ENCODE results near the gene TLCD1. TPM values are rescaled to one million over a fixed set of nuclear protein-coding genes. Genes with fewer than 3 reads are reported as not detected.
A peak's percentile ranks its signal among the peaks of the same experiment; 100 is the strongest.

The TLCD1 gene
- 1.6 TPM for total RNA-seq

- H3K9ac ChIP-seq (ENCODE audit: low read depth in 1 of 3, low read length in 3 of 3), result peak within 1 kb of the TSS; percentile 20 to 69 (median 62)
- no peaks in the 10 kb centered on the region for H3K9me3 ChIP-seq (ENCODE audit: control insufficient read depth in 3 of 3, low read length in 3 of 3)
- H3K4me3 ChIP-seq (ENCODE audit: low read length in 3 of 3), result peak within 1 kb of the TSS; percentile 68 to 73 (median 70)
- peaks cover 37 to 45% (median 42%) of the 10 kb centered on the region in 3 donors for H3K4me1 ChIP-seq (ENCODE audit: control insufficient read depth in 3 of 3, insufficient read depth in 3 of 3, low read length in 3 of 3)
- H3K27me3 ChIP-seq (ENCODE audit: control insufficient read depth in 3 of 3, insufficient read depth in 3 of 3, low read length in 3 of 3), result peaks cover 0 to 4% (median 0%) of the 10 kb centered on the region in 3 donors
- H3K36me3 ChIP-seq (ENCODE audit: control insufficient read depth in 3 of 3, insufficient read depth in 3 of 3, low read length in 3 of 3), result peaks cover 28 to 30% (median 29%) of the 10 kb centered on the region in 3 donors
- peak within 1 kb of the TSS; percentile 25 for H3K27ac ChIP-seq (ENCODE audit: low read depth, low read length)
Observed at GRCh38 chr17:28726226-28726626, at the start of gene TLCD1. TSS of gene TLCD1 (minus strand) at chr17:28726233. CDS start at chr17:28726097, 136 bp downstream.

GRCh38 chr17:28774206-28774605 lies 48.2 kb upstream of the TLCD1 start:
- Histone ChIP-seq H3K9ac (ENCODE audit: low read depth in 1 of 3, low read length in 3 of 3) (no peak overlapping the region), H3K27ac (ENCODE audit: low read depth, low read length) (no peak overlapping the region), H3K9me3 (ENCODE audit: control insufficient read depth in 3 of 3, low read length in 3 of 3) (no peaks in the 10 kb centered on the region), H3K27me3 (ENCODE audit: control insufficient read depth in 3 of 3, insufficient read depth in 3 of 3, low read length in 3 of 3) (no peaks in the 10 kb centered on the region), H3K36me3 (ENCODE audit: control insufficient read depth in 3 of 3, insufficient read depth in 3 of 3, low read length in 3 of 3) (no peaks in the 10 kb centered on the region), H3K4me3 (ENCODE audit: low read length in 3 of 3) (no peak overlapping the region), H3K4me1 (ENCODE audit: control insufficient read depth in 3 of 3, insufficient read depth in 3 of 3, low read length in 3 of 3) (peaks cover 4 to 7% (median 7%) of the 10 kb centered on the region in 3 donors)

GRCh38 chr17:28773736-28774135 lies 47.7 kb upstream of the TLCD1 start:
- Histone ChIP-seq H3K27ac (ENCODE audit: low read depth, low read length) (no peak overlapping the region), H3K4me3 (ENCODE audit: low read length in 3 of 3) (no peak overlapping the region), H3K9ac (ENCODE audit: low read depth in 1 of 3, low read length in 3 of 3) (no peak overlapping the region), H3K36me3 (ENCODE audit: control insufficient read depth in 3 of 3, insufficient read depth in 3 of 3, low read length in 3 of 3) (no peaks in the 10 kb centered on the region), H3K4me1 (ENCODE audit: control insufficient read depth in 3 of 3, insufficient read depth in 3 of 3, low read length in 3 of 3) (peaks cover 4 to 7% (median 7%) of the 10 kb centered on the region in 3 donors), H3K9me3 (ENCODE audit: control insufficient read depth in 3 of 3, low read length in 3 of 3) (no peaks in the 10 kb centered on the region), H3K27me3 (ENCODE audit: control insufficient read depth in 3 of 3, insufficient read depth in 3 of 3, low read length in 3 of 3) (no peaks in the 10 kb centered on the region)

- H3K9ac ChIP-seq (ENCODE audit: low read depth in 1 of 3, low read length in 3 of 3), result no peak overlapping the region
- H3K4me1 ChIP-seq (ENCODE audit: control insufficient read depth in 3 of 3, insufficient read depth in 3 of 3, low read length in 3 of 3), result peaks cover 8 to 10% (median 10%) of the 10 kb centered on the region in 3 donors
- H3K27me3 ChIP-seq (ENCODE audit: control insufficient read depth in 3 of 3, insufficient read depth in 3 of 3, low read length in 3 of 3), result no peaks in the 10 kb centered on the region
- no peak overlapping the region for H3K27ac ChIP-seq (ENCODE audit: low read depth, low read length)
- H3K9me3 ChIP-seq (ENCODE audit: control insufficient read depth in 3 of 3, low read length in 3 of 3), result no peaks in the 10 kb centered on the region
- no peak overlapping the region for H3K4me3 ChIP-seq (ENCODE audit: low read length in 3 of 3)
- H3K36me3 ChIP-seq (ENCODE audit: control insufficient read depth in 3 of 3, insufficient read depth in 3 of 3, low read length in 3 of 3), result peaks cover 0 to 14% (median 10%) of the 10 kb centered on the region in 3 donors
Observed at GRCh38 chr17:28765038-28765437, 39.0 kb upstream of the TLCD1 start.

- Histone ChIP-seq H3K27me3 (ENCODE audit: control insufficient read depth in 3 of 3, insufficient read depth in 3 of 3, low read length in 3 of 3) (no peaks in the 10 kb centered on the region), H3K9me3 (ENCODE audit: control insufficient read depth in 3 of 3, low read length in 3 of 3) (no peaks in the 10 kb centered on the region), H3K4me3 (ENCODE audit: low read length in 3 of 3) (no peak overlapping the region), H3K9ac (ENCODE audit: low read depth in 1 of 3, low read length in 3 of 3) (no peak overlapping the region), H3K27ac (ENCODE audit: low read depth, low read length) (no peak overlapping the region), H3K36me3 (ENCODE audit: control insufficient read depth in 3 of 3, insufficient read depth in 3 of 3, low read length in 3 of 3) (peaks cover 8 to 22% (median 14%) of the 10 kb centered on the region in 3 donors), H3K4me1 (ENCODE audit: control insufficient read depth in 3 of 3, insufficient read depth in 3 of 3, low read length in 3 of 3) (peaks cover 8 to 10% (median 10%) of the 10 kb centered on the region in 3 donors)
Observed at GRCh38 chr17:28763804-28764266, 37.8 kb upstream of the TLCD1 start.

- Histone ChIP-seq H3K27me3 (ENCODE audit: control insufficient read depth in 3 of 3, insufficient read depth in 3 of 3, low read length in 3 of 3) (no peaks in the 10 kb centered on the region), H3K27ac (ENCODE audit: low read depth, low read length) (no peak overlapping the region), H3K4me1 (ENCODE audit: control insufficient read depth in 3 of 3, insufficient read depth in 3 of 3, low read length in 3 of 3) (peaks cover 8 to 10% (median 10%) of the 10 kb centered on the region in 3 donors), H3K9ac (ENCODE audit: low read depth in 1 of 3, low read length in 3 of 3) (no peak overlapping the region), H3K36me3 (ENCODE audit: control insufficient read depth in 3 of 3, insufficient read depth in 3 of 3, low read length in 3 of 3) (peaks cover 14 to 28% (median 20%) of the 10 kb centered on the region in 3 donors), H3K4me3 (ENCODE audit: low read length in 3 of 3) (no peak overlapping the region), H3K9me3 (ENCODE audit: control insufficient read depth in 3 of 3, low read length in 3 of 3) (no peaks in the 10 kb centered on the region)
Observed at GRCh38 chr17:28763137-28763799, 37.2 kb upstream of the TLCD1 start.

- Histone ChIP-seq H3K9me3 (ENCODE audit: control insufficient read depth in 3 of 3, low read length in 3 of 3) (no peaks in the 10 kb centered on the region), H3K9ac (ENCODE audit: low read depth in 1 of 3, low read length in 3 of 3) (no peak overlapping the region), H3K27ac (ENCODE audit: low read depth, low read length) (no peak overlapping the region), H3K36me3 (ENCODE audit: control insufficient read depth in 3 of 3, insufficient read depth in 3 of 3, low read length in 3 of 3) (peaks cover 18 to 28% (median 24%) of the 10 kb centered on the region in 3 donors), H3K27me3 (ENCODE audit: control insufficient read depth in 3 of 3, insufficient read depth in 3 of 3, low read length in 3 of 3) (no peaks in the 10 kb centered on the region), H3K4me1 (ENCODE audit: control insufficient read depth in 3 of 3, insufficient read depth in 3 of 3, low read length in 3 of 3) (peaks cover 8 to 10% (median 10%) of the 10 kb centered on the region in 3 donors), H3K4me3 (ENCODE audit: low read length in 3 of 3) (no peak overlapping the region)
Observed at GRCh38 chr17:28760601-28761562, 34.8 kb upstream of the TLCD1 start.

- Histone ChIP-seq H3K9ac (ENCODE audit: low read depth in 1 of 3, low read length in 3 of 3) (no peak overlapping the region), H3K36me3 (ENCODE audit: control insufficient read depth in 3 of 3, insufficient read depth in 3 of 3, low read length in 3 of 3) (peaks cover 19 to 21% (median 19%) of the 10 kb centered on the region in 3 donors), H3K27me3 (ENCODE audit: control insufficient read depth in 3 of 3, insufficient read depth in 3 of 3, low read length in 3 of 3) (no peaks in the 10 kb centered on the region), H3K4me1 (ENCODE audit: control insufficient read depth in 3 of 3, insufficient read depth in 3 of 3, low read length in 3 of 3) (peaks cover 8 to 10% (median 10%) of the 10 kb centered on the region in 3 donors), H3K4me3 (ENCODE audit: low read length in 3 of 3) (no peak overlapping the region), H3K9me3 (ENCODE audit: control insufficient read depth in 3 of 3, low read length in 3 of 3) (no peaks in the 10 kb centered on the region), H3K27ac (ENCODE audit: low read depth, low read length) (no peak overlapping the region)
Observed at GRCh38 chr17:28759256-28759865, 33.3 kb upstream of the TLCD1 start.

- peaks cover 19 to 21% (median 19%) of the 10 kb centered on the region in 3 donors for H3K36me3 ChIP-seq (ENCODE audit: control insufficient read depth in 3 of 3, insufficient read depth in 3 of 3, low read length in 3 of 3)
- H3K4me3 ChIP-seq (ENCODE audit: low read length in 3 of 3), result no peak overlapping the region
- no peaks in the 10 kb centered on the region for H3K9me3 ChIP-seq (ENCODE audit: control insufficient read depth in 3 of 3, low read length in 3 of 3)
- H3K4me1 ChIP-seq (ENCODE audit: control insufficient read depth in 3 of 3, insufficient read depth in 3 of 3, low read length in 3 of 3), result peaks cover 8 to 10% (median 9%) of the 10 kb centered on the region in 3 donors
- H3K27me3 ChIP-seq (ENCODE audit: control insufficient read depth in 3 of 3, insufficient read depth in 3 of 3, low read length in 3 of 3), result no peaks in the 10 kb centered on the region
- H3K9ac ChIP-seq (ENCODE audit: low read depth in 1 of 3, low read length in 3 of 3), result no peak overlapping the region
- no peak overlapping the region for H3K27ac ChIP-seq (ENCODE audit: low read depth, low read length)
Observed at GRCh38 chr17:28758411-28759121, 32.5 kb upstream of the TLCD1 start.
